RPMI7951 (cell line): ENCODE results near the gene RASAL1. TPM values are rescaled to one million over a fixed set of nuclear protein-coding genes. Genes with fewer than 3 reads are reported as not detected.
"Not testable (repeated sequence)": the region's sequence is repeated elsewhere in the genome, so short reads cannot be mapped to it uniquely, and the experiment has no call there.

Experiments
- DNase-seq: peaks from one replicate; pipeline ENCODE4 v3.0.0-alpha.2; 2012; ENCODE audit warnings: low read depth
- total RNA-seq: library from RNA; depleted of rRNA; stranded (reverse); fragments of >200 nt; shearing (Covaris generic); gene quantifications from 2 replicates; pipeline ENCODE4 v1.2.3, GENCODE V29; 2014

RASAL1 gene
- total RNA-seq, 1 experiment from 2014 or later, result not detected

DNA sequence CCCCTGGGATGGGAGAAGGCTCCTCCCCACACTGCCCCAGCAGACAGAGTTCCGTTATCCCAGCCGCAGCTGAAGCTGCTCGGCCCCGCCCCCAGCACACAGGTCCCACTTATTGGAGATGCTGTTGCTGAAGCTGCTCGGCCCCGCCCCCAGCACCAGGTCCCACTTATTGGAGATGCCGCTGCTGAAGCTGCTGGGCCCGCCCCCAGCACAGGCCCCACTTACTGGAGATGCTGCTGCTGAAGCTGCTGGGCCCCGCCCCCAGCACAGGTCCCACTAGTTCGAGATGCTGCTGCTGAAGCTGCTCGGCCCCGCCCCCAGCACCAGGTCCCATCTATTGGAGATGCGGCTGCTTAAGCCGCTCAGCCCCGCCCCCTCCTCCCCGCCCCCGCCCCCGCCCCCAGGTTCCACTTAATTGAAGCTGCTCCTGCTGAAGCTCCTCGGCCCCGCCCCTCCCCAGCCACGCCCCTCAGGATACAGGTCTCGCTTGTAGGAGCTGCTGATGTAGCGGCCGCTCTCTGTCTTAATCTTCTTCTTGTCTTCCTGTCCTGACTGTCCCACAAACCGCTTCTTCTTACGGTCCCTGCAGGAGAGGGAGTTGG, 26.0 kb upstream of the RASAL1 start:
- no peak for DNase-seq

DNA sequence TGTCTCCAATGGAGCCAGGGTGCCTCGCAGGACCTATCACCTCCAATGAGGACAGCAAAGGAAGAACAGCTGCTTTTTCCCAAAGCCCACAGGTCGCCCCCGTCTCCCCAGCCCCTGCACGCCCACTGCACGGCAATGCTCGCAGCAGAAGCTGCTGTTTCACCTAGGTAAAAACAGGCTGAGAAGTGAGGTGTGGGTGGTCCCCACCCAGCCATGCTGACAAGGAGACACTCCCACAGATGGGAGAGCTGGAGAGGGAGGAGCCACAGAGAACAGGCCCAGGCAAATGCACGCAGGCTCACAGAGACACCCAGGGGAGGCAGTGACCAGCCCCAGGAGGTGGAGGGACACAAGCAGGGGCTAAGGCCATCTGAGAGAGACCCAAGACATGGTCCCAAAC, 24.4 kb upstream of the RASAL1 start:
- DNase-seq, result no peak

DNA sequence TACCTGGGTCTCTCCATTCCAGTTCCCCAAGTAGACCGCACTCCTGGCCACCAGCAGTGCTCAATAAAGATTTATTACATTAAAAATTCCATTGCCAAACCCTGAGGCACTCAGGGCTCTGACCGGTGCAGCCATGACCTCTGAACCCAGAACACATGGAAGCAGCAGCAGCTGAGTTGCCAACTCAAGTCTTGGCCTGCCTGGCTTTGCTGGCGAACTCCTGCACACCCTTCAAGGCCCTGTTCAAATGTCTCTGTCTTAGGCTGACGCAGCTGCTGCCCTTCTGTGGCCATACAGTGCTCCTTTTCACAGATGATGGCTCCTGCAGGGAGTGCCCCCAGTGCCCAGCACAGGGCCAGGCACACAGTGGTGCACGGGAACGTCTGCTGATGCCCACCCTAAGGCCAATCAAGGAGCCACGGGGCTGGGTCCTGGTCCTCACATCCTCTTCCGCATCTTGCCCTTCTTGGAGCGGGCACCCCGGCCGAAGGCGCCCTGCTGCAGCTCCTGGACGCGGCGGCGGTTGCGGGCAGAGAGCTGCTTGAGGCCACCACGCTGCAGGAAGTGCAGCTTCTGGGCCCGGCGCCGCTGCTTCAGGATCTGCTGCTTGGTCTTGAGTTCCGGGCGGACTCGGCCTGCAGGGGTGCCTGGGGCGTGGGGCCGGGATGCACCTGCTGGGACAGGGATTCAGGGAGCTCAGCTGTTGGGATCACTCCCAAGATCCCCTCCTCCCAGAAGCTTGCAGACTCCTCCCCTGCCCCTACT, 23.1 kb upstream of the RASAL1 start:
- no peak for DNase-seq

DNA sequence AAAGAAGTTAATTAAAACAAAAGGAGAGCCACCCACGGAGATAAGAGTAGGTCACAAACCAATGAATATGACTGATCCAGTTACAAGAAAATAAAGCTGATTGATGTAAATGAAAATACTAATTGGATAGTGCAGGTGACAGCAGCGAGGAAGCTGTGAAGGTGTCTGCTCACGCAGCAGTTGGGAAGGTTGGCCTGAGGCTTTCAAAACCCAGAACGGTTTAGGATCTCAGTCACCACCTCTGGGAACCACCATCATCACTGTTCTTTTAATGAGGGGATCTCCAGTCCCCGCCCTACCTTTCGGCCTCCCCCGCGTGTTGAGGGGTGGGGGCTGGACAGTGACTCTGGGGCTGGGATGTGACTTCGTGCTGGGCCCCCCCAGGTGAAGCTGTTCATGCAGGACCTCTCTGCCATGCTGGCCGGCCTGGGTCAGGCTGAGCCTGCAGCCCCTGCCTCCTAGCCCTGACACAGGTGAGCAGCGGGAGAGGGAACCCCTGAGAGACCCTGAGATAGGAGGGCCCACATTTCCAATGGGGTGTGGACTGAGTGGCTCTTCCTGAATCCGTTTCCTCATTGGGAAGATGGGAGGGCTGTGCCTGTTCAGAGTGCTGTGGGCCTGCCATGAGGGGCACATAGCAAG, 21.8 kb upstream of the RASAL1 start:
- DNase-seq, result no peak

DNA sequence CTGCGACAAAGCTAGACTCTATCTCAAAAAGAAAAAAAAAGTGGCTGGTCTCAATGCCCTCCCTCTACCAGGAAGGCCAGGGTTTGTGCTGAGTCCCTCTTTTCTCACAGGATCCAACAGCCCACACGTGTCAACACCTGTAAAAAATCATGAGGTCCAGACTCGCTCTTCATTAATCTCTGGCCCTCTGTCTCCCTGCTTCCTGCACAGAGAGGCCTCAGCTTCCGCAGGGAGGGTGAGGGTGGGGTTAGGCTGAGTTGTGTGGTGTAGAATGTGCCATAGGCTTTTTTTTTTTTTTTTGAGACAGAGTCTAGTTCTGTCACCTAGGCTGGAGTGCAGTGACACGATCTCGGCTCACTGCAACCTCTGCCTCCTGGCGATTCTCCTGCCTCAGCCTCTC, 20.1 kb upstream of the RASAL1 start:
- no peak for DNase-seq

DNA sequence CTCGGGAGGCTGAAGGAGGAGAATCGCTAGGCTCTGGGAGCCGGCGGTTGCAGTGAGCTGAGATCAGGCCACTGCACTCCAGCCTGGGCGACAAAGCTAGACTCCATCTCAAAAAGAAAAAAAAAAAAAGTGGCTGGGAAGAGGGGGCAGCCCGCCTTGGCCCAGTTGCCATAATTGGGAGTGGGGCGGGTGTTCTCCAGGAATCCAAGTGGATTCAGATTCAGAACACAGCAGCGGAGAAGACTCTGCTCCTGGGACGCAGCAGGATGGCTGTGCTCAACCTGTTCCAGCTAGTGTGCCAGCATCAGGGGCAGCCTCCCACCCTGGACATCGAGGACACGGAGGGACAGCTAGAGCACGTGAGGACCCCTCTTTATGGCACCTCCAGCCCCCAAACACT, 19.5 kb upstream of the RASAL1 start:
- DNase-seq, result no peak

DNA sequence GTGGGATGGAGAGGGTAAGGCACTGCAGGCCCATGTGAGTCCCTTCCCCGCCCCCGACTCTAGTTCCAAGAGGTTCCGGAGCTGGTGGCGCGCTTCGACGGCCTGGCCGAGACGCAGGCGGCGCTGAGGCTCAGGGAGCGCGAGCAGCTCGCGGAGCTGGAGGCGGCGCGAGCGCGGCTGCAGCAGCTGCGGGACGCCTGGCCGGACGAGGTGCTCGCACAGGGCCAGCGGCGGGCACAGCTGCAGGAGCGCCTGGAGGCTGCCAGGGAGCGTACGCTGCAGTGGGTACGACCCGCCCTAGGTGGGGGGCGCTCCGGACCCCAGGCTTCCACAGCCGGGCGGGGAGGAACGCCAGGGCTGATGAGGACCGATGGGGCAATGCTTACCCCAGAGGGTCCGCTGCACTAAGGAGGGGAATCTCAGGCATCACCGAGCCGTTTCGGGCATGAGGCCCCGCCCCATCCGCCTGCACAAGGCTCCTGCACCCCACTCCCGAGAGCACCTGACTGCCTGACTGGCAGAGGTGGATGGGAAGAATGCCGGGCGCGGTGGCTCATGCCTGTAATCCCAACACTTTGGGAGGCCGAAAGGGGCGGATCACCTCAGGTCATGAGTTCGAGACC, 18.9 kb upstream of the RASAL1 start:
- DNase-seq, result peak; percentile 38

DNA sequence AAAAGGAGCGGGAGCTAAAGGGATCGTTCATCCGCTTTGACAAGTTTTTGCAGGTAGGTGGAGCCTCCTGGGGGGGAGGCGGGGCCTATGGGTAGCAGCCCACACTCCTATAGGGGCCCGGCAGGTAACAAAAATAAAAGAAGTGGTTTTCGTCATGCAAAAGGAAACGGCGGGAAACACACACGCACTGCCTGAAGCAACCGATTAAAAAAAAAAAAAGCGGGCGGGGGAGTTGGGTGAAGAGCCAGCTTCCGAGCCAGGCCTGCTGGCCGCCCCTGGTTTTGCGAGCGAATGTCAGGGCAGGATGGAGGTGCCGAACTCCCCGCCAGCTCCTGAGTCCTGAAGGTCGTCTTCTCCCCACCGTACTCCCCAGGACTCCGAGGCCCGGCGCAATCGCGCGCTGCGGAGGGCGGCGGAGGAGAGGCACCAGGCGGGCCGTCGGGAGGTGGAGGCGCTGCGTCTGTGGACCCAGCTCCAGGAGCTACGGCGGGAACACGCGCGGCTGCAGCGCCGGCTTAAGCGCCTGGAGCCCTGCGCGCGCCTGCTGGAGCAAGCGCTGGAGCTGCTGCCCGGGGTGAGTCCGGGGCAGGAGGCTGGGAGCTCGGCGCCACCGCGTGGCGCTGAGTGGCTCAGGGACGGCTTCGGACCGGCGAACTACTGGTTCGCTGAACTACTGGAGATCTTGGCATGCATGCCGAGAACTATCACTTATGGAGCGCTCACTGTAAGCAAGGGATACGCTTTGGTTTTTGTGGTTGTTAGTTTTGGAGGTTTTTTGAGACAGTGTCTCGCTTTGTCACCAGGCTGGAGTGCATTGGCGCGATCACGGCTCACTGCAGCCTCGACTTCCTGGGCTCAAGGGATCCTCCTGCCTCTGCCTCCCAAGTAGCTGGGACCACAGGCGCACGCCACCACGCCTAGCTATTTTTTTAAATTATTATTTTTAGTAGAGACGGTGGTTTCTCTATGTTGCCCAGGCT, 17.6 kb upstream of the RASAL1 start:
- DNase-seq, result peak; percentile 81

DNA sequence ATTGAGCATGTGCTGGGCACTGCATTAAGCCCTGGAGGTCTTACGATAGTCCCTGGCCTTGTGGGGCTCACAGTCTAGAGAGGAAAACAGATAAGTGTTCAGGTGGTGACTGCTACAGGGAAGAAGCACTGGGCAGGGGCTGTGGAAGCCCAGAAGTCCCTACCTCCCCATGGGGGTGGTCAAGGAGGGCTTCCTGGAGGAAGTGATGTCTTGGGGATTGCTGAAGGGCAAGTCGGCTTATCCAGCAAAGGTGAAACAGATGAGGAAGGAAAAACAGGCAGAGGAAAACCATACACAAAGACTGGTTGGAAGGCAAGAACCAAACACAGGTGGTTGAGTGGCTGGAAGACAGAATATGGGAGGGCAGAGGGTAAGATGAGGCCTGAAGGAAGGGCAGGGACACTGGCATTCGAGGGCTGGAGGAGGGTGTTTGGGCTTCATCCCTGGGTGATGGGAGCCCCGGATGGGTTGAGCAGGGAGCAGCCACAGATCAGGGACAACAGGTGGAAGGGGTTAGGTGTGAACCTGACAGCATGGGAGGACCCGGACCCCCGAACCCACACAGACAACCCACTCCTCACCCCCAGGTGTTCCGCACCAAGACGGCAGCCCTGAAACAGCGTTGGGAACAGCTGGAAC, 16.8 kb upstream of the RASAL1 start:
- no peak for DNase-seq

DNA sequence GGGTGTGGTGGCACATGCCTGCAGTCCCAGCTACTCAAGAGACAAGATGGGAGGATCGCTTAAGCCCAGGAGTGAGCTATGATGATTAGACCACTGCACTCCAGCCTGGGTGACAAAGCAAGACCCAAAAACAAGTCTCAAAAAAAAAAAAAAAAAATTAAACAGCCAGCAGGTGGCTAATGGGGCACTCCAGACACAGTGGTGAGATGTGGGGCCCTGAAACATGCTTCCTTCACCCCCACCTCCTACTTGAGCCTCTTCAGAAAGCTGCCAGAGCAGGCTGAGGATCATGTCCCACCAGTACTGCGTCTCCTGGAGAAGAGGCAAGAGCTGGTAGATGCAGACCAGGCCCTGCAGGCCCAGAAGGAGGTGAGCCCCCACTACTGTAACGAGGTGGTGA, 16.1 kb upstream of the RASAL1 start:
- no peak for DNase-seq

DNA sequence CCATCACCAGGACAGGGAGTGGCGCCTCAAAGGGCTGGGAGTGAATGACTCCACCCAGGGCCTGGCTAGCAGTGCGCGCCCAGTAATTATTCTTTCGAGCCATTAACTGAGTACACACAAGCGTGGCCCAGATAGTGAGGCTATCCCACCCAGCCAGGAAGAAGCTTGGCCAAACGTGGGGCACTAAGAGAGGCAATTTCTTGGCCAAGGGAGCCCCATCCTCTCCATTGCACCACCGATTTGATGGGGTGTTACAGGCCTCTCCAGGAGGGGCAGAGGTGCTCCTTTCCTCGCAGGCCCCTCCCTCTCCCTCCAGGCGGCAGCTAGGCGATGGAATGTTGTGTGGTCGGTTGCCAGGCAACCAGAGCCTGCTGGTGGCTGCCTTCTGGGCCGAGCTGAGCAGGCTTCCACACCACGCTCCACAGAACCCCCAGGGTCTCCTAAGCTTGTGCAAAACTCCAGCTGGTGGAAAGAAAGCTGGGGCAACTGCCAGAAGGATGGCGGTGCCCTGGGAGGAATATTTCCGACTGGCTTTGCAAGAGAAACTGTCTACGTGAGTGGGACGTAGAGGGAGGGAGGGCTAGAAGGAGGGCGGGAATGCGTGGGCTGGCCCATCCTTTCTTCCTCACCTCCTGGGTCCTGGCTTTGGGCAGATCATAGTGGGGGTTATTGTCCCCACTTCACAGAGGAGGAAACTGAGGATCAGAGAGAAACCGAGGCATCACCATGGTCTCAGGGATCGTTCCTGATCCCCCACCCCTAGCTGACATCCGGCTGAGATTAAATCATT, 14.0 kb upstream of the RASAL1 start, which contains the start of gene CFAP73:
Gene CFAP73, plus strand, starts transcription at position 364 of the 790 bp plus-strand sequence. Its CDS starts 134 bp downstream, at position 498.
- peak; percentile 93 for DNase-seq

DNA sequence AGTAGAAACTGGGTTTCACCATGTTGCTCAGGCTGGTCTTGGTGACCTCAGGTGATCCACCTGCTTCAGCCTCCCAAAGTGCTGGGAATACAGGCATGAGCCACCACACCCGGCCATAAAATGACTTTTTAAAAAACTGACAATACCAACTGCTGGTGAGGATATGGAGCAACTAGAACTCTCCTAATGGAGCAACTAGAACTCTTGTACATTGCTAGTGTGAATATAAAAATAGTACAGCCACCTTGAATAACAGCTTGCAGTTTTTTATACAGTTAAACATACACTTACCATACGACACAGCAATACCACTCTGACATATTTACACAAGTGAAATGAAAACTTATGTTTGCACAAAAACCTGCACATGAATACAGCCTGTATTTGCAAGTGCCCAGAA, 11.4 kb upstream of the RASAL1 start:
- no peak for DNase-seq

DNA sequence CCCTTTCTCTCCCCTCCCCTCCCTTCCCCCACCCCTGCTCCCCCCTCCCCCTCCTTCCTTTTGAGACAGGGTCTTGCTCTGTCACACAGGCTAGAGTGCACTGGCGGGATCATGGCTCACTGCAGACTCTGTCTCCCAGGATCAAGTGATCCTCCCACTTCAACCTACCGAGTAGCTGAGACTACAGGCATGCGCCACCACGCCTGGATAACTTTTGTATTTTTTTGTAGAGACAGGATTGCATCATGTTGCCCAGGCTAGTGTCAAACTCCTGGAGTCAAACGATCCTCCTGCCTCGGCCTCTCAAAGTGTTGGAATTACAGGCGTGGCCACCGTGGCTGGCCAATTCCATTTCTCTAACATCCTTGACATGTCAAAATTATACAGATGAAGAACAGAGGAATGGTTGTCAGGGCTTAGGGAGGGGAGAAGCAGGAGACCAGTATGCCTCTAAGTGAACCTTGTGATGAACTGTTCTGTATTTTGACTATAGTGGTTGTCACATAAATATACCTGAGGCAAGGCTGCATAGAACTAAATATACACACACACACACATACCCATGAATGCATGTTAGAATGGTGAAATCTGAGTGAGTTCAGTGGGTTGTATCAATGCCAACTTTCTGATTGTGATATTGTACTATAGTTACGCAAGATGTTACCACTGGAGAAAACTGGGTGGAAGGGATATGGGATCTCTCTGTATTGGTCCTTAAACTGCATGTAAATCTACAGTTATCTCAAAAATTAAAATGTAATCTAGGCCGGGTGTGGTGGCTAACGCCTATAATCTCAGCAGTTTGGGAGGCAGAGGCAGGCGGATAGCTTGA, 10.4 kb upstream of the RASAL1 start:
- DNase-seq, result no peak

DNA sequence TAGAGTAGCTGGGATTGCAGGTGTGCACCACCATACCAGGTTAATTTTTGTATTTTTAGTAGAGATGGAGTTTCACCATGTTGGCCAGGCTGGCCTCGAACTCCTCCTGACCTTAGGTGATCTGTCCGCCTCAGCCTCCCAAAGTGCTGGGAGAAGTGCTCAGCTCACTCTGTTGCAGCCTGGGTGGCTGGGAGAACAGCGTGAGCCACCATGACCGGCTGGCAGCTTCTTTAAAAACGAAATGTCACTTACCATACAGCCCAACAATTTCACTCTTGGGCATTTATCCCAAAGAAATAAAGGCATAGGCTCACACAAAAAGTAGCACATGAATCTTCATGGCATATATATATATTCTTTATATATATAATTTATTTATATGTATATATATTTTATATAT, 9.2 kb upstream of the RASAL1 start:
- DNase-seq, result no peak

DNA sequence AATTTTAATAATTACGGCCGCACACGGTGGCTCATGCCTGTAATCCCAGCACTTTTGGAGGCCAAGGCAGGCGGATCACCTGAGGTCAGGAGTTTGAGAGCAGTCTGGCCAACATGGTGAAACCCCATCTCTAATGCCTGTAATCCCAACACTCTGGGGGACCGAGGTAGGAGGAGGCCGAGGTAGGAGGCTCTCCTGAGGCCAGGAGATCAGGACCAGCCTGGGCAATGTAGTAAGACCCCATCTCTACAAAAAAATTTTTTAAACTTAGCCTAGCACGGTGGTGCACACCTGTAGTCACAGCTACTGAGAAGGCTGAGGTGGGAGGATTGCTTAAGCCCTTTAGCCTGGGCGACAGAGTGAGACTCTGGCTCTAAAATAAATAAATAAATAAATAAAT, 8.4 kb upstream of the RASAL1 start:
- no peak for DNase-seq

DNA sequence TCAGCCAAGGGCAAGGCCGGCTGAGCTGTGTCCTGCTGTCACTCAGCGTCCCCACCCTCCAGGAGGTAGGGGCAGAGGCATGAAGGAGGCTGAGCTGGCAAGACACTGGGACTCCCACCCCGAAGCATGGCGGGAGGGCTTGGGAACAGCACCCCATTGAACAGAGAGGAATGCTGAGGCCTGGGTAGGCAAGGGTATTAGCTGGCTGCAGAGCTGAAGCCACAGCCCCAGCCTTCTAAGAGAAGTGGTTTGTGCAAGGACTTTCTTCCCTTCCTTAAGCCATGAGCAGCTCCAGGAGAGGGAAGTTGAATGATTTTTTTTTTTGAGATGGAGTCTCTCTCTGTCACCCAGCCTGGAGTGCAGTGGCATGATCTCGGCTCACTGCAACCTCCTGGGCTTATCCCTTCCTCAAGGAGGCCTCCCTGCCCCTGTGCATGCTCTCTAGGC, 7.3 kb upstream of the RASAL1 start:
- no peak for DNase-seq

DNA sequence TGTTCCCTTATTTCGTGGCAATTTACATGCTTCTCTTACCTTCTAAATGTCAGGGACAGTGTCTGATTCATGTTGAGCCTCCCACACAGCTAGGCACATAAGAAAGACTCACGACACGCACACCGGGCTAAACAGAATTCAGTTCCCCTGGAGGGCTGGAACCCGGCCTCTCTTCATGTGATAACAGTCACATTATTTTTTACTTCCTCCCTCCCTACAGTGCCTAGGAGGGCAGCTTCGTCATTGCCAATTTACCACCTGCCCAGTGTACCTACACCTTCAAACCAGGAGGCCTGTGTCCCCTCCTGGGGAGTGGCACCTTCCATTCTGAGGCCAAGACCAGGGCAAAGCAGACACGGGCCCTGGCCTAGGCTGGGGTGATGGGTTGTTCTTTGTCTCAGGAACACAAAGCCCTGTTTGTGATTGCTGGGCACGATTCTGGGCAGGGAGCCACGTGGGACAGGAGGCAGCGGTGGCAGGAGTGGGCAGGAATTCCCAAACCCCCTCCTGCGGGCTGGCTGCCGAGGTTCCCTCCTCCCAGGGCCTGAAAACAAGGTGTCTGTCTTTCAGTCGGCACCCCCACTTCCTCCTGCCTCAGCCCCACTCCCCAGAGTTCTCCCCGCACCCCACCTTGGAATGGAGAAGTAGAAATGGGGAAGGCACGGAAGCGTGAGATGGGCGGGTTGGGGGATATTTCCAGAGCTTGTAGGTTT, 6.8 kb upstream of the RASAL1 start:
- DNase-seq, result no peak

DNA sequence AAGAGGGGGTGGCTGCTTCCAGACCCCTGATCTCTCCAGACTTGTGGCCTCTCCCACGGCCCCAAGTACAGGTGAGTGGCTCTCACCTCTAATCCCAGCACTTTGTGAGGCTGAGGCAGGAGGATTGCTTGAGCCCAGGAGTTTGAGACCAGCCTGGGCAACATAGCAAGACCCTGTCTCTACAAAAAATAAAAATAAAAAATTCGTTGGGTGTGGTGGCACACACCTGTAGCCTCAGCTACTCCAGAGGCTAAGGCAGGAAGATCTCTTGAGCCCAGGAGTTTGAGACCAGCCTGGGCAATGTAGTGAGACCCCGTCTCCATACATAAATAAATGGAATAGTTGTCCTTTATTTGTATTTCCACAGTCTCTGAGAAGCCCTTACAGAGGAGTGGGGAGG, 6.2 kb upstream of the RASAL1 start:
- DNase-seq, result not testable (repeated sequence)
